ENCODE data around the gene PERP. TPM values are rescaled to one million over a fixed set of nuclear protein-coding genes. Genes with fewer than 3 reads are reported as not detected.
"Not testable (repeated sequence)": the region's sequence is repeated elsewhere in the genome, so short reads cannot be mapped to it uniquely, and the experiment has no call there.

Gene PERP
- polyA plus RNA-seq, 3 donors, result 13.4 to 20.9 (median 17.9) TPM

DNA sequence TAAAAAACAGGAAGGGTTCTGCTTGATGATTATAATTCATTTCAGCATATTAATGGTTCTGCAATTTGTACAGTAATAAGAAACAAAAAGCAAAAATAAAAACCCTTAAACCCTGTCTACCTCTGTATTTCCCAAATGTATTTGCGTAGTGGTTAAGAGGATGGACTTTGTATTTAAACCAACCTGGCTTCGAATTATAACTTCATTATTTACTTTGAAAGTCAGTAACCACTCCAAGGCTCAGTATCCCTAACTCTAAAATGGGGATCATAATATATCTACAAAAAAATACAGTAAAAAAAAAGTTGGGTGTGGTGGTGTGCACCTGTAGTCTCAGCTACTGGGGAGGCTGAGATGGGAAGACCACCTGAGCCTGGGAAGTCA lies 21.4 kb downstream of the PERP start:
- DNase-seq (ENCODE audit: extremely low read depth in 1 of 11, low read depth in 9 of 11, low spot score in 4 of 11), result no peak

DNA sequence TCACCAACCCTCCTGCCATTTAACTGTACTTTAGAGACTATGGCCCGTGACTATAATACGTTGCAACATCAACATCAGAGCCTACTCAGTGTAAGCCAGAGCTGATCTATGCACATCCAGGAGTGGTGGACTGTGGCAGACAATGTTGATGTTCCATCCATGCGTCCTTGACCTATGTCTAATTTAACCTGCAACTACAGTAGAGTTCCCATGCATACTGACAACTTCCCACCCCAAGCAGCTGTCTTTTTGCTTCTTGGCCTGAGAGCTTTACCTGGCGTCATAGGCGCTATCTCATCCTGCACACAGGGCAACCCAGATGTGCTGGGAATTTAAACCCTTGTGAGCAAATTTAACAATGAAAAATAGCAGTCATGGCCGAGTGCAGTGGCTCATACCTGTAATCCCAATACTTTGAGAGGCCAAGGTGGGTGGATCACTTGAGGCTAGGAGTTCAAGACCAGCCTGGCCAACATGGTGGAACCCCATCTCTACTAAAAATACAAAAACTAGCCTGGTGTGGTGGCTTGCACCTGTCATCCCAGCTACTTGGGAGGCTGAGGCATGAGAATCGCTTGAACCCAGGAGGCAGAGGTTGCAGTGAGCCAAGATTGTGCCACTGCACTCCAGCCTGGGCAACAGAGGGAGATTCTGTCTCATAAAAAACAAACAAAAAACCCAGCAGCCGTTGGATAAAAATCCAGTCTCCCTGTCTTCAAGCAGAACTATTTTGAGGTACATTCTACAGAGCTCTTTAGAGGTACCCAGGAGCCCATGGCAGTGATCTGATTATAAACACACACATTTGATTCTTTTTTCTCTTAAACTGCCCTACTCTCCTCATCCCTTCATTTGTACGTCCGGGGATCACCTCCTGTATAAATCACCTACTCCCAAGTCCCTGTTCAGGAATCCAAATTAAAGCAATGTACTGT lies 22.0 kb downstream of the PERP start:
- no peak for DNase-seq (ENCODE audit: extremely low read depth in 1 of 11, low read depth in 9 of 11, low spot score in 4 of 11)

DNA sequence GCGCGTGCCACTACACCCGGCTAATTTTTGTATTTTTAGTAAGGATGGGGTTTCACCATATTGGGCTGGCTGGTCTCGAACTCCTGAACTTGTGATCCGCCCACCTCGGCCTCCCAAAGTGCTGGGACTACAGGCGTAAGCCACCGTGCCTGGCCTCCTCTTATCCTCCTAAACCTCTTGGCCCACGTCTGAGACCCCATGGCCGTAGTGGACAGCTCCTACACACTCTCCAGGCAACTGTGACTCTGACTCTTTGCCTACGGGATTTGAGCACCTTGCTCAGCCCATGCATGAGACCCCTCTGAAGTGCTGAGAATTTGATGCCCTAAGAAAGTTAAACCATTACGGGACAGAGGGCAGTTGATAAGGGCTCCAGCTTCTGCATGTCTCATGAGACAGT lies 25.0 kb downstream of the PERP start:
- DNase-seq (ENCODE audit: extremely low read depth in 1 of 11, low read depth in 9 of 11, low spot score in 4 of 11), result no peak

DNA sequence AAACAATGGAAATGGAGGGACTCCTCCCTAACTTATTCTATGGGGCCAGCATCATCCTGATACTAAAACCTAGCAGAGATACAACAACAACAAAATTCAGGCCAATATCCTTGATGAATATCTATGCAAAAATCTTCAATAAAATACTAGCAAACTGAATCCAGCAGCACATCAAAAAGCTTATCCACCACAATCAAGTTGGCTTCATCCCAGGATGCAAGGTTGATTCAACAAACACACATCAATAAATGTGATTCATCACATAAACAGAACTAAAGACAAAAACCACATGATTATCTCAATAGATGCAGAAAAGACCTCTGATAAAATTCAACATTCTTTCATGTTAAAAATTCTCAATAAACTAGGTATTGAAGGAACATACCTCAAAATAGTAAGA lies 27.7 kb downstream of the PERP start:
- not testable (repeated sequence) for DNase-seq (ENCODE audit: extremely low read depth in 1 of 11, low read depth in 9 of 11, low spot score in 4 of 11)

DNA sequence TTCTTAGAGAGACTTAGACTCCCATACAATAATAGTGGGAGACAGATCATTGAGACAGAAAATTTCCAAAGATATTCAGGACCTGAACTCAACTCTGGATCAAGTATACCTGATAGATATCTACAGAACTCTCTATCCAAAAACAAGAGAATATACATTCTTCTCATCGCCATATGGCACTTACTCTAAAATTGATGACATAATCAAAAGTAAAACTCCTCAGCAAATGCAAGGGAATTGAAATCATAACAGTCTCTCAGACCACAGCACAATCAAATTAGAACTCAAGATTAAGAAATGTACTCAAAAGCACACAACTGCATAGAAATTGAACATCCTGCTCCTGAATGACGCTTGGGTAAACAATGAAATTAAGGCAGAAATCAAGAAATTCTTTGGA lies 28.7 kb downstream of the PERP start:
- no peak for DNase-seq (ENCODE audit: extremely low read depth in 1 of 11, low read depth in 9 of 11, low spot score in 4 of 11)

DNA sequence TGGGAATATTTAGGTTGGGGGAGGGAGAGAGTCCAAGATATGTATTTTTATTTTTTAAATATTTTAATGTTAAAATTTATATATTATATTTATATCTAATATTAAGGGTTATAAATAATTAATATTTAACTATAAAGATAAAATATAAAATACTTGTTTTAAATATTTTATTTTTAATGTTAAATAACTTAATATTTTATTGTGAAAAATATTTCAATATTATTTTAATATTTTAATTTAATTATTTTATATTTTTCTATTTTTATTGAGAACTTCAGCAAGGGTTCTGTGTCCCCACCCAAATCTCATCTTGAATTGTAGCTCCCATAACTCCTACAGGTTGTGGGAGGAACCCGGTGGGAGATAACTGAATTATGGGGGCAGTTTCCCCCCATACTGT lies 34.0 kb downstream of the PERP start:
- no peak for DNase-seq (ENCODE audit: extremely low read depth in 1 of 11, low read depth in 9 of 11, low spot score in 4 of 11)

DNA sequence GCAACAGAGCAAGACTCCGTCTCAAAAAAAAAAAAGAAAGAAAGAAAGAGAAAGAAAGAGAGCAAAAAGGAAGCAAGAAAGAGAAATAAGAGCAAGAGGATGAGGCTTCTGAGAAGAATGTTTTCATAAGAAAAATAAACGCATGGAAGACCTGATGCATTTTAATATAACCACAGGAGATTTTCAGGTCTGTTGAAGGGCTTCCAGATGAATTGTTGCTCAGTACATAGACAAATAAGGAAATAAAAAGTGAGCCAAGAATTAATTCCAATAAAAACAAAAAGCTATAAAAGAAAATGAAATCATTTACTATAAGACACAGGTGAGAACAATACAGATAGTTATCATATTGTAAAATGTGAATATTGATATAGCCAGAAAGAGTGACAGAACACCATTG lies 43.5 kb downstream of the PERP start:
- DNase-seq (ENCODE audit: extremely low read depth in 1 of 11, low read depth in 9 of 11, low spot score in 4 of 11), result no peak

DNA sequence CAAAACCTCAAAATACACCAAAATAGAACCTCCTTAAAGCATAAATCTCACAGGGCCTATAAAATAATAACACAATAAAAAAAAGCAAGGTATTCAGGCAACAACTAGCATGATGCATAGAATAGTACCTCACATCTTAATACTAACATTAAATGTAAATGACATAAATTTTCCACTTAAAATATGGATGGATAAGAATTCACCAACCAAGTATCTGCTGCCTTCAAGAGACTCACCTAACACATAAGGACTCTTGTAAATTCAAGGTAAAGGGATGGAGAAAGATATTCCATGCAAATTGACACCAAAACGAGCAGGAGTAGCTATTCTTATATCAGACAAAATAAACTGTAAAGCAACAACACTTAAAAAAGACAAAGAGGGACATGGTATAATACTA lies 52.2 kb downstream of the PERP start:
- DNase-seq (ENCODE audit: extremely low read depth in 1 of 11, low read depth in 9 of 11, low spot score in 4 of 11), result no peak

DNA sequence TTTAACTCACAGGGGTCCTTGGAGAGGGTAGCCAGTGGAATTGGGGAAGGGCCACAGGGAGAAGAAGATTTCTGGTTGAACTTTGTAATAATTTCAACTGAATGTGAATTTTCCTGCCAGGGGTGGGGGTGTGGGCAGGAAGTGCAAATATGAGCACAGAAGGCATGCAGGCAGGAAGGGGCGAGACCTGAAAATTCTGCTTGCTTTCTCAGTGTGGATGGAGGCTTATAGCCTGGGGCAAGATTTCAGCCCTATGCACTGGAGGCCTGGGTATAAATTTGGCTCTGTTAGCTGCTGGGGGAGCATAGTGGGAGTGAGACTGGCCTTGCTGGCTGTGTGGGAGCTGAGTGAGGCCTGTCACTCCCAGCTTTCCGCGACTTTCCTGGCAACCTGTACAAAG lies 54.4 kb downstream of the PERP start:
- no peak for DNase-seq (ENCODE audit: extremely low read depth in 1 of 11, low read depth in 9 of 11, low spot score in 4 of 11)

DNA sequence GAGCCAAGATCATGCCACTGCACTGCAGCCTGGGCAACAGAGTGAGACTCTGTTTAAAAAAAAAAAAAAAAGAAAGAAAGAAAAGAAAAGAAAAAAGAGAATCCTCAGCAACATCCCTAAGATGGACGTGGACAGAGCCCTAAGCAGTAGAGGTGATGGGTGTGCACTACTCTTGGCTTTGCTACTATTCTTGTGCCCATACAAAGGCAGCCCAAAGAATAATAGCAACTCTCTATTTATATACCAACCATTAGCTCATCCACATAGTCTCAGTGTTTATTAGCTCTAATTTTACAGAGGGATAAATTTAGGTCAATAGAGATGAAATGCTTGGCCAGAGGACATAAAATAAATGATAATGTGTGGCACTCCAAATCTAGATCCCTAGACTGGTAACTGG lies 62.2 kb downstream of the PERP start:
- DNase-seq (ENCODE audit: extremely low read depth in 1 of 11, low read depth in 9 of 11, low spot score in 4 of 11), result no peak

DNA sequence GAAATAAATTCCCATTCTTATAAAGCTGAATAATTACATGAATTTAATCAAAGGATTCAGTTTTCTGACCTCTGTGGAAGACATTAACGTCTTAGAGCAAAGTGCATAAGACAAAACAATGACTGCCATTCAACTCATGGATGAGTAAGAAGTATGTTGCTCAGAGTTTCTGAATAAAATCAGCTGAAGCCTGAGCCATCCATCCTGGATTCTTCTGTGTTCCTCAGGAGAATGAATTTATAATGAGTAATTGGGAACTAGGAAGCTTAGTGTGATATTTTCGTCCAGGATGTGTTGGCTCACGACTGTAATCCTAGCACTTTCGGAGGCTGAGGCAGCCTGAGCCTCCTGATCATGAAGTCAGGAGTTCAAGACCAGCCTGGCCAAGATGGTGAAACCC lies 62.8 kb downstream of the PERP start:
- no peak for DNase-seq (ENCODE audit: extremely low read depth in 1 of 11, low read depth in 9 of 11, low spot score in 4 of 11)

Other genes with a start within 250 kb of the PERP start
- 10 to 100 TPM in 1 of 3 donors, 1 to 10 TPM in 2; 7.7 to 11.3 (median 7.9) TPM for gene TNFAIP3, start 240.2 kb downstream of the PERP start, polyA plus RNA-seq (ENCODE audit: insufficient read length in 3 of 3)
- 1 to 10 TPM; 6.1 to 6.8 (median 6.7) TPM for gene ARFGEF3, start 54.5 kb upstream of the PERP start, polyA plus RNA-seq (ENCODE audit: insufficient read length in 3 of 3)
- gene PBOV1, start 111.1 kb upstream of the PERP start, polyA plus RNA-seq (ENCODE audit: insufficient read length in 3 of 3), result under 1 TPM in 2 of 3 donors, not detected in 1; 0.06 to 0.15 TPM